ENCODE measurements around the gene BMERB1.

The BMERB1 gene

DNA sequence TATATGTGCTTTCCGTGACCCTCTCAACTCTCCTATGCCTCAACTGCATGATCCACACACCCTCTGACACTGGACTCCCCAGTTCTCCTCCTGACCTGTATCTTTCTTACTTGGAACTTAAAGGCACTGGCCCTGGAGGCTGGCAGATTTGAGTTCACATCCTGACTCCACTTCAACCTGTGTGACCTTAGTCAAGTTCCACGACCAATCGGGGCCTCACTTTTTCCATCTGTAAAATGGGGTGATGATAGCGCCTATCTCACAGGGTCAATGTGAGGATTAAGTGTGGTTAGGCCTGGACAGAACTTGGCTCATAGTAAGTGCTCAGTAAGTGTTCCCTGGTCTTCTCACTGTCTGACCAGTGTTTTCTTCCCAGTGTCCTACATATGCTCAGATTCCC is 183.5 kb downstream of the BMERB1 start:
- ChIA-PET POLR2A (ENCODE audit: low non-redundant PET) (no interaction called here), CTCF (no interaction called here)
- no peak for DNase-seq (ENCODE audit: low spot score)
- no peak overlapping the region for H3K27ac ChIP-seq
- TF ChIP-seq CTCF (conservative IDR thresholded peaks at IDR 0.05; ENCODE audit: low read depth) = no peak

DNA sequence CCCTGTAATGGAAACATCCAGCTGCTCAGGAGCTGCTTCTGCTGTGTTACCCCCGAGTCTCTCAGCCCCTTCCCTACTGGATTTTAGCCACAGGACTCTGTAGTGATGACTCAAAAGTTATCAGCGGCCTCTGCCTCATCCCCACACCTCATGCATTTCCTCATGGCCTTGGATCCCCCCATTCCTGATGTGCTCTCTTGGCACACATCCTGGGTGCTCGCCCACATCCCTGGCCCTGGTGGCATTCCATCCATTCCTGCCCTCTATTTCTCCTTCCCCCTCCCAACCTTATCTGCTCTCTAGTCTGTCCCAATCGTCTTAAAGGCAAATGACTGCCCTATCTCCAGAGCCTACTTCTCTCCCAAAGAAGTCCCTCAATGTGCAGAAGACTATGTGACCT is 184.0 kb downstream of the BMERB1 start:
- ChIA-PET POLR2A (ENCODE audit: low non-redundant PET) (no interaction called here), CTCF (interaction anchor here (0.7 kb wide), 1 partner anchor 86 kb away, joined by 4 read pairs; no protein-coding TSS in a partner anchor)
- no peak for DNase-seq (ENCODE audit: low spot score)
- no peak for TF ChIP-seq CTCF (conservative IDR thresholded peaks at IDR 0.05; ENCODE audit: low read depth)
- H3K27ac ChIP-seq = no peak overlapping the region

GRCh38 chr16:15620611-15621195 is 186.3 kb downstream of the BMERB1 start:
- no peak for DNase-seq (ENCODE audit: low spot score)
- ChIA-PET CTCF (no interaction called here), POLR2A (ENCODE audit: low non-redundant PET) (no interaction called here)
- H3K27ac ChIP-seq = no peak overlapping the region
- no peak for TF ChIP-seq CTCF (conservative IDR thresholded peaks at IDR 0.05; ENCODE audit: low read depth)

DNA sequence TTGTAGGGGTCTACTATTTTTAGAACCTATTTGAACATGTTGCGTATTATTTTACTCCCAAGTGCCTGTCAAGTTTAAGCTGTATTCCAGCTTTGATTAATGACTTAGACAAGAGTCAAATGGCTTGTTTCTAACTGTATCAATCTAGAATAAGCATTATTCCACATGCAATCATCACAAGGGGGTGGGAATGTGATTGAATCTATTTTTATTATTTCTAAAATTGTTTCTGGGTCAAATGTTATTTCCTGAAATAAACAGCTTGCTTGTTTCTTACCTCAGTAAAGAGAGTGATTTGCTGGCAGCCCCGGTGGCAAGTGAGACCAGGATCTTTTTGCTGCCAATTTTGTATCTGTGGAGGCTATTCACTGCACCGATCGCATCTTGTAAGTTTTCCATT is 187.1 kb downstream of the BMERB1 start:
- ChIA-PET CTCF (no interaction called here), POLR2A (ENCODE audit: low non-redundant PET) (no interaction called here)
- no peak for DNase-seq (ENCODE audit: low spot score)
- no peak for TF ChIP-seq CTCF (conservative IDR thresholded peaks at IDR 0.05; ENCODE audit: low read depth)
- no peak overlapping the region for H3K27ac ChIP-seq

GRCh38 chr16:15621889-15622288 is 187.5 kb downstream of the BMERB1 start:
- H3K27ac ChIP-seq = no peak overlapping the region
- DNase-seq (ENCODE audit: low spot score) = no peak
- POLR2A ChIA-PET (ENCODE audit: low non-redundant PET) = no interaction called here
- no peak for TF ChIP-seq CTCF (conservative IDR thresholded peaks at IDR 0.05; ENCODE audit: low read depth)
- CTCF ChIA-PET = no interaction called here

GRCh38 chr16:15631730-15632409 is 197.5 kb downstream of the BMERB1 start:
- POLR2A ChIA-PET (ENCODE audit: low non-redundant PET) = no interaction called here
- DNase-seq (ENCODE audit: low spot score) = no peak
- CTCF ChIA-PET = interaction anchor here (0.6 kb wide), 1 partner anchor 46 kb away, joined by 3 read pairs; no protein-coding TSS in a partner anchor
- no peak for TF ChIP-seq CTCF (conservative IDR thresholded peaks at IDR 0.05; ENCODE audit: low read depth)
- no peak overlapping the region for H3K27ac ChIP-seq
